KOPT-K1 (cell line): ENCODE results near the gene MDC1.

Source experiments
- H3K27ac ChIP-seq: fragments of 200-600 bp; sonication (generic); 2 replicates; pipeline ENCODE4 v1.5.1; 2016; ENCODE audit warnings: antibody characterized with exemption, mild to moderate bottlenecking, low read depth, low read length; ENCODE audit not compliant: poor library complexity, severe bottlenecking
- H3K36me3 ChIP-seq: fragments of 200-600 bp; sonication (generic); 2 replicates; pipeline ENCODE4 v1.5.1; 2017; ENCODE audit warnings: antibody characterized with exemption, mild to moderate bottlenecking, low read length, moderate library complexity; ENCODE audit not compliant: insufficient read depth
- H3K9me3 ChIP-seq: fragments of 200-600 bp; sonication (generic); 2 replicates; pipeline ENCODE4 v1.5.1; 2017; ENCODE audit warnings: antibody characterized with exemption, low read length, mild to moderate bottlenecking; ENCODE audit not compliant: insufficient read depth, poor library complexity, severe bottlenecking

Gene MDC1

DNA sequence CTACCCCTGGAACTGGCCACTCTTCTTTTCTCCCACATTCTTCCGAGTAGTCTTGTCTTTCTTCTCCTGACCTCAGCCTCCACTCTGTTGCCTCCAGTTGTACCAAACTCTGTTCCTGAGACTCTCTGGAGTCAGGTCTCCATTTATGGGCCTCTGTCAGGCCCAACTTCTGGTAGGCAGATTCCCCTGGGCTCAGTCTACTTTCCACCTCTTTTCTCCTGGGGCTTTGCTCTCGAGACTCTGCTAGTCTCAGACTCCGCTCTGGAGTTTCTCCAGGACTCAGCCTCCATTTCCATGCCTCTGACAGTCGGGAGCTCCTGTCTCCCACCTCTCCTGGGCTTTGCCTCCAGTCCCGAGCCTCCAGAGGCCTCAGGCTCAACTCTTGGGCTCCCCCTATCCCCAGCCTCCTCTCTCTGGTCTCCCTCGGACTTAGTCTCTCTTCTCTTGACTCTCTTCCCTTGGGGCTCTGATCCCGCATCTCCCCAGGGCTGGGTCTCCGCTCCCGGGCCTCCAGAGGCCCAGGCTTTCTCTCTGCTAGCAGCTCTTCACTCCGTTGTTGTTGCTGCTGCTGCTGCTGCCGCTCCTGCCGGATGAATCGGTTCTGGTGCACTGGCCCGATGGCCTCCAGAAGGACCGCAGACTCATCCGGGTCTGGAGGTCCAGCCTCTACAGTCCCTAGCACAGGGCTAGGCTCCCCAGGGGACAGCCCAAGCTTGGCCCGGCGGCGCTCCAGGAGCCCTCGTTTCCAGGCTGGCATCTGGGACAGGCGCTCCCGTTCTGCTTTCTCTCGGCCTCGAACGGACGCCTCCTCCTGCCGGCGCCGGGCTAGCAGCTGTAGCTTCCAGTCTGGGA is 31.7 kb downstream of the MDC1 start:
- H3K27ac ChIP-seq: peak overlapping the region; percentile 94
- peaks cover 20% of the 10 kb centered on the region for H3K36me3 ChIP-seq
- no peaks in the 10 kb centered on the region for H3K9me3 ChIP-seq

DNA sequence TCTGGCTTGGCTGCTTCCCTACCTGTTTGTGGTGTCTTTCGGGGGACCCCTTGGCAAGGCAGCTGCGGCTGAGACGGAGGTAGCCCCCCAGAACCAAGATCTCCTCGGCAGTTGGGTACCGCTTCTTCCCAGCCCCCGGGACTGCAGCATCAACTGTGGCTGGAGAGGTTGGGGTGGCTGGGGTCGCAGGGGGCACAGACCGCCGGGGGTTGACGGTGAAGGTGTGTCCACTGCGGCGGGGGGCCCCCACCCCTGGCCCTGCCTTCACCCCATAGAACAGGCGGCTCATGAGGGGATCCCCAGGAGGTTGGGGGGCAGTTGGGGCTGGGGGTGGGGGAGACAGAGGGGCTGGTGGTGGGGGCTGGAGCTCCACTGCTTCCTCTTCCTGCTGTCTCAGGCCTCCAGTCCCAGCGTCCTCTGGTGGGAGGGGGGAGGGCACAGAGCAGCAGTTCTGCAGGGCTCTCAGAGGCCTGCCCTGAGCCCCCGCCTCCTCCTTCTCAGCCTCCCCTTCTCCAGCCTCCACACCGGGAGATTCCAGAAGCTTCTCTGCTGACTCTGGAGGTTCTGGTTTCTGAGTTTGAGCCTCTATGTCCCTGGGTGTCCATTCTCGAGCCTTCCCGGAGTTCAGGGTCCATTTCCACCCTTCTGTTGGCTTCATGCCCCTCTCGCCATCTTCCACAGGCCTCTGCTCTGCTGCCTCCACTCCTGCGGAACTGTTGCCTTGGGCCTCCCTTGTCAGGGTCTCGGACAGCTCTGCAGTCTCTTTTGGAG is 32.5 kb downstream of the MDC1 start:
- H3K9me3 ChIP-seq: no peaks in the 10 kb centered on the region
- H3K27ac ChIP-seq: peak overlapping the region; percentile 94
- peaks cover 29% of the 10 kb centered on the region for H3K36me3 ChIP-seq

DNA sequence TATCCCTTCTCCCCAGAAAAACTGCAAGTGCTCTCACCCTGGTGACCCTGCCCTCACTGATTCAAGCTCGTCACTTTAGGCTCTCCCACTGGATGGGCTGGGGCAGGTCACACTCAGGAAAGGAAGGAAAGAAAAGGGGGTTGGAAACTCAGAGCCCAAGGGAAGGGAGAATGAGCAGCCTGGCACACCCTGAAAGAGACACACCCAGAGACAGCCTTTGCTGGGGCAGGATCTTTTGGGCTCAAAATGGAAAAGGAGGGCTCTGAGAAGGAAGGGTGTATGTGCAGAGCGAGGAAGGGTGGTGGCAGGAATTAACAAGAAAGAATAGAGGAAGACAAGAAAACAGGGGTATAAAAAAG is 33.1 kb downstream of the MDC1 start:
- H3K27ac ChIP-seq: peak overlapping the region; percentile 94
- H3K36me3 ChIP-seq: peaks cover 31% of the 10 kb centered on the region
- H3K9me3 ChIP-seq: no peaks in the 10 kb centered on the region

DNA sequence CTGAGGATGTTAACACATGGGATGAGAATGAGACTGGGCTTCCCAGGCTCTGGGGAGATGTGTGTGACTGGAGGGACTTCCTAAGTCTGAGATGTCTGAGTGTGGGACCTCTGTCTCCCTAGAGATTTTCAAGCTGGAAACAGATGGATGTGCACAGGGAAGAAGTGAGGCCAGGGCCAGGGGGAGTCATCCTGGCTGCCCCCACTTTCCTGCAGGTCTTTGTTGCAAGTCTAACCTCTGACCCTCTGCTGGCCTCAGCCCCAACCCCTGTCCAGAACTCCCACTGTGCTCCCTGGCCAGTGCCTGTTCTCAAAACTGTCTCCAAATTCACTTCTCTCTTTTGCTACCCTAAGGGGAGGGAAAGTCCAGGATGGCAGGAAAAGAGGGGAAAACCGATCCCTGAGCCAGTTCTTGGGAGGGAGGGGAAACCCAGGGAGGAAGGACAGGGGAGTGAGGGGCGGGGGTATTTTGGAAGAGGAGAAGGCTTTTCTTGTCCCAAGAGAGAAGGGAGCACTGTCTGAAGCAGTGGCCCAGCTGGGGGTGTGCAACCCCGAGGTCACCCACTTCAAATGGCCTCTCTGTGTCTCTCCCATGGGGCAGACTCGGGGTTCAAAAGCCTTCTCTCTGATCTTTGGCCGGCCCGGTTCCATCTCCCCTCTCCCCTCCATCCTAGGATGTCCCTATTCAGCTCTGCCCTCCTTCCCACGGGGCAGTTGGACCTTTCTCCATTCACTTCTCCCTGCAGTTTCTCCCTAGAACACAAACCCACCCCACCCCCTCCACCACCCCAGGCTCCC is 33.7 kb downstream of the MDC1 start:
- Histone ChIP-seq H3K27ac (peak overlapping the region; percentile 94), H3K9me3 (no peaks in the 10 kb centered on the region), H3K36me3 (peaks cover 34% of the 10 kb centered on the region)

DNA sequence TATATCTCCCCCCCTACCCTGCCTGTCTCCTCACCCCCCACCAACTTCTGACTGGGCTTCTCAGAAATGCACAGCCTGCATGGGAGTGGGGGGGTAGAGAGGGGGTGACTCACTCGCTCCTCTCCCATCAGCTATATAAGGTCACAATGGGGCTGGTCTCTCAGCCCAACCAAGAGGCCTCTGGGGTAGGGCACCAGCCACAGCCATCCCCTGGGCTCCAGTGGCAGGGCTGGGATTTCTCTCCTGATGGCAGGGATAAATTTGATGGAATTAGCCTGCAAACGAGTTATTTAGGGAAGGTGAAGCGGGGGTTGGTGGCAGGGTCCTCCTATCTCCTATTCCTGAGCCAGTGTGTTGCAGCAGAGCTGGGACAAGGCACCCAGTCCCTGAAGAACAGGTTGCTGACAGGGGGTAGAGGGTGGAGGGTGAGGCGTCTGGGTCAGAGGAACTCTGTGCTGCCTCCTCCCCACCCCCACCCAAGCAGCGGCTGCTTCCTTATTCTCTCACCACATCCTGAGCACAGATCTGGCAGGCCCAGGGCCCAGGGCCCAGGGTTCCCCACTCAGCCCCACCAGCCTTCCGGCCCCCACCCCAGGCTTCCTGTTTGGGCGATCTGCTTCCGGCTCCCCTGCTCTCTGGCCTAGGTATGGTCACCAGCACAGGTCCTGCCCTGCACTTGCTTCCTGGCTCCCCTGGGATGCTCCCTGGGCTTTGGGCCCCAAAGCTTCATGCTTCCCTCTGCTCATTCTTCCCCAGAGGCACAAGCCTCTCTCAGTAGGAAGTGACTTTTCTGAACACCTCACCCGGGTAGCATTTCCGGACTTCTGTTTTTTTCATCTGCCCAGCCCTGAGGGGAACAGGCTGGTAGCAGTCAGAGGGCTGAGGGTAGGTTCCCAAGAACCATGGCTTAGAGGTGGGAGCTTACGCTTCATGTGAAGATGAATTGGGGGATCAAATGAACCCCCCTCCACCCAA is 34.7 kb downstream of the MDC1 start:
- Histone ChIP-seq H3K36me3 (peaks cover 40% of the 10 kb centered on the region), H3K27ac (peak overlapping the region; percentile 94), H3K9me3 (no peaks in the 10 kb centered on the region)

DNA sequence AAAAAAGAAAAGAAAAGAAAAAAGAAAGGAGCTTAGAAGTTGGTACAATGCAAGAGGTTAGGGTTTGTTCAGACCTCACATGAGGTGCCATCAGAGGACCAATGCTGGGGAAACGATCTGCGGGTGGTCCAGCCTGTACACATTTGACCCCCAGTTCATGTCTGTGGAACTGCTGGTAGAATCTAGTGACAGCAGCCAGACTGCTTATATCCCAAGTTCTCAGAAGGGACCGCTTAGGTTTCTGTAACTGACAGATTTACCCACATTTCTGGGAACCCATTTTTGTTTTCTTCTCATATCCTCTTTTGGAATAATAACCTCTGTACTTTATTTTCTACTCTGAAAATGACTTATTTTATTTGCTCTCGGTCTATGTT is 35.3 kb downstream of the MDC1 start:
- Histone ChIP-seq H3K27ac (peak overlapping the region; percentile 94), H3K36me3 (peaks cover 47% of the 10 kb centered on the region), H3K9me3 (no peaks in the 10 kb centered on the region)

DNA sequence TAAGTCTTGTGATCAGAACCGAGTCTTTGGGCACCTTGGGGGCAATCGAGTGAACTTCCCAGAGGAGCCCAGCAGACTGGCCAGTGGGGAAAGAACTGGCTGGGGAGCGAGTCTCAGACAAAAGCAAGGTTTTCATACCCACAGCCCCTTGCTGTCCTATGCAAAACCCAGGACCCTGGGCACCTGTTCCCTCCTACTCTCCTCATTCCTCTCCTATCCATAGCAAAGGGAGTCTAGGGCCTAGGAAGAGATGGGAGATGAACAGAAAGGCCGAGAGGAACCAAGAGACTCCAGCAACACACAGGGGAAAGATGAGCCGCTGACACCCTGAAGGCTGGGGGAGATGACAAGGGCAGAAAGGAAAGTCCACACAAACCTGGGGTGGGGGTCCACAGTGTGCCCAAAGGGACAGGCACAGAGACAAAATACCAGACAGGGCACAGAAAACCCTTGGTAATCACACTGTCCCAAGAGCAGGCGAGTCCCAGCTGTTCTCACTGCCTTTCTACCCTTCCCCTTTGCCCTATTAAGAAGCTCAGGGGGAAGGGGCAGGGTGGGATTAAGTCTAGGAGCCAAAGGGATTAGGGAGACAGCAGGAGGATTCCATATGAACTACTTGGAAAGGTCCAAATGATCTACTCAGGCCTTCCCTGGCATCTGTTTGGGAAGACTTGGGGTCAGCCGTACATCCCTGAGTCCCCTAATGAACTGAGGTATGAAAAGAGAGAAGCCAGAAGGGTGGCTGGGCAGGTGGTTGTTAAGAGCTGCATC is 37.1 kb downstream of the MDC1 start:
- H3K36me3 ChIP-seq: peaks cover 58% of the 10 kb centered on the region
- H3K27ac ChIP-seq: peak overlapping the region; percentile 75
- H3K9me3 ChIP-seq: no peaks in the 10 kb centered on the region

DNA sequence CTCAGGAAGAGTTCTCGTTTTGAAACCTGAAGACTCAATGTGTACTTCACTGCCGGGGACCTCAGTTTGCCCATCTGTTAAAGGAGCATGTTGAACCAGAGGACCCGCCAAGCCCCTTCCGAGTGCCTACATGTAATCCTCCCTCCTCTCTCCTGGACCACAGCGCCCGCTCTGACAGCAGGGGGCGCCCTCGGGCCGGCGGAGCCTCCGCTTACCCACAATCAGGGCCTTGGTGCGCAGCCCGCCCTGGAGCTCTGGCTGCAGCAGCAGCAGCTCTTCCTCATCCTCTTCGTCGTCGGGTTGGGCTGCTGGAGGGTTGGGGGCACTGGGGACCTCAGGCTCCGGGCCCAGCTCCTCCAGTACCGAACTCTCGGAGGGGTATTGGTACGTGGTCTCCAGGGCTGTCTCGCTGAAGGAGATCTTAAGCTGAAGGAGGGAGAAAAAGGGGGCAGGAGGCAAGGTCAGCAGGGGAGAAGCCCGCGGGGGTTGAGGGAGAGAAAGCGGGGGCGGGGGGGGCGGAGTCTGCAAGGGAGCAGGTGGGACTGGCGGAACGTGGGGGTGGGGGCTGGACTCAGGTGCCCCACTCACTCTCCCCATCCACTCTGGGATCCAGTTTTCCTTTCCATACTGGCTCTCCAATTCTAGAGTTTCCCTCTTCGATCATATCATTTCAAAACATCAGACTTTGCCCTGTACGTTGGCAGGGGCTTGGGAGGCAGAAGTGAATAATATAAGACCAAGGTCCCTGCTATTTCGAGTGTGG is 37.9 kb downstream of the MDC1 start:
- H3K36me3 ChIP-seq: peaks cover 58% of the 10 kb centered on the region
- H3K27ac ChIP-seq: peak overlapping the region; percentile 75
- no peaks in the 10 kb centered on the region for H3K9me3 ChIP-seq

DNA sequence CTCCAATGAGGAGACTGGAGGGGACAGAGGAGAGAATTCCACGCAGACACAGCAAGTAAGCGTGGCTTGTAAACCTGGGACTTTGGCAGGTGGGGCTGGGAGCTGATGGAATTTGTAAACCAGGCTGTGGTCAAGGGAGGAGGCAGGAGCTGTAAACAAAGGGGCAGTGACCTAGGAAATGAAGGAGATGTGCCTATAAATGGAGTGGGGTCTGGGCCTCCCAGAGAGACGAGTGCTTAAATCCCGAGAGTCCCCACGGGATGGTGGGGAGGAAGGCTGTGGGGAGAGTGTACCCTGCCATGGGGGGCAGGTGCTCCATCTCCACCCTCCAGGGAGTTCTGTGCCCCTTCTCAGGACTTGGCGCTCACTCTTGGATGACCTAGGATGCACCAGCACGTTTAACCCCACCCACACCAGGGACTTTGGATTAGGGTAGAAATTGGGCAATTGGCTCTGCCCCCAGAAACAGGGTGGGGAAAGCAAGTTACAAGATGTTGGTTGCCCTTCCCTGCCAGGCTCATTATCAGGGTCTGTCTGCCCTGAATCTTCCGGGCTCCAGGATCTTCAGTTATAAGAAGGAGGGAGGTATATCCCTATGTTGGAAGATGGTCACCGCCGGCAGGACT is 40.3 kb downstream of the MDC1 start:
- Histone ChIP-seq H3K27ac (no peak overlapping the region), H3K9me3 (no peaks in the 10 kb centered on the region), H3K36me3 (peaks cover 57% of the 10 kb centered on the region)

DNA sequence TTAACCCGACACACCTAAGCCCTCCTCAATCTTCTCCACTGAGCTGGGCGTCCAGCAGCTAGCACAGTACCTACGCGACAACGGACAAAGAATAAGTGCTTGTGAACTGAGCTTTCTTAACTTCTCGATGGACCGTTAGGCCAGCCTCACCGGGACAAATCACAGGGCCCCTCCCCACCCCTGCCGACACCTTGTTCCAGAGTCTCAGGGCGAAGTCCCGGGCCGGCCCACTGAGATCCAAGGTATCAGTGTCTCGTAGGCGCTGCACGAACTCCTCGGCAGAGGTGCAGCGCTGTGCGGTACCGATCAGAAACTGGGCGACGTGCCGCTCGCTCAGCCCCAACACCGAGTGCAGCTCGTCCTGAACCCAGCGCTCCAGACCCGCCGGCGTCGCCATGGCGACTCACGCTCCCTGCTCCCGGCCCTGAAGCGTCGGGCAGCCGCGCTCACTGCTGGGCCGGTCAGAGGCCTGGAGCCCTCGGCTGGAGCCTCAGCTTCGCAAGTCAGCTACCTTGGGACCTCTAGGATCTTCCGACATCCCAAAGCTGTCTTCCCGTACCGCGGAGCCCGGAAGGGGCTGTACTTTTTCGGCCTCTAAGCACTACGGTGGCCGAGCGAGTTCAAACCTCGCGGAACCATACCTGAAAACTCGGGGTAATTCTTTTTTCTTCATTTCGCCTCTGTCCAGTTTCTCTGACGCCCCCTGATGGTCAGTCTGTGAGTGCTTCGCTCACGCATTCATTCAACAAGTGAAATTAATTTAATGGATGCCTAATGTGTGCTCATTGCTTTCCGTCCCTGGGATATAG is 44.4 kb downstream of the MDC1 start, which contains the start of gene DHX16:
TSS of gene DHX16 (minus strand) at position 562 of the 809 bp plus-strand sequence. CDS start at position 397, 165 bp downstream.
- H3K9me3 ChIP-seq: no peaks in the 10 kb centered on the region
- peaks cover 51% of the 10 kb centered on the region for H3K36me3 ChIP-seq
- peak within 1 kb of the TSS; percentile 65 for H3K27ac ChIP-seq

DNA sequence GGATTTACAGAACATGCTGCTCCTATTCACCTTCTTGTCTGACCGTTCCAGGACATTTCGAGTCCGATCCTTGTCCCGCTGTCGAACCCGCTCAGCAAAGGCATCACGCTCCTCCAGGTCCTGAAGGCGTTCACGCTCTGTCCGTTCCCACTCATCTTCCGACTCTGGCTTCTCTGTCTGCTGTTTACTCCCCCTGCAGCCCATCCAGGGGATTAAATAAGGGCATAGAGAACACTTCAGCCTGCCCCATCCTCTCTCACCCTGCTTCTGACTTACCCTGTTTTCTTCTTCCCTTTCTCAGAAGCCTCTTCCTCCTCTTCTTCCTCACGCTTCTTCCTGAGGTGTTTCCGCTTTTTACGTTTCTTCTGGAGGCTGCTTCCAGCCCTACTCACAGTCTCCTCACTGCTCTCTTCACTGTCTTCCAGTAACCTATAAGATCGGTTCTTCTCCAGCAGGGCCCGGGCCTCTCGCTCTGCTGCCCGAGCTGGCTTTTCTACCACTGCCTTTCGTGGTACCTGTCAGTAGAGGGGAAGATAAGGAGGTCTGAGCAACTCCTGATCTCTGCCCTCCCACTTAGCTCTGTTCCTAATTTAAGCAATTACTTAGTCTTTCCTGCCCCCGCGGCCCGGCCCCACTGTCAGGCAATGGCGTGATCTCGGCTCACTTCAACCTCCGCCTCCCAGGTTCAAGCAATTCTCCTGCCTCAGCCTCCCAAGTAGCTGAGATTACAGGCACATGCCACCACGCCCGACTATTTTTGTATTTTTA is 46.1 kb downstream of the MDC1 start:
- peaks cover 51% of the 10 kb centered on the region for H3K36me3 ChIP-seq
- H3K27ac ChIP-seq: no peak overlapping the region
- H3K9me3 ChIP-seq: no peaks in the 10 kb centered on the region
